ENCODE data around the gene MYL12B.

DNA sequence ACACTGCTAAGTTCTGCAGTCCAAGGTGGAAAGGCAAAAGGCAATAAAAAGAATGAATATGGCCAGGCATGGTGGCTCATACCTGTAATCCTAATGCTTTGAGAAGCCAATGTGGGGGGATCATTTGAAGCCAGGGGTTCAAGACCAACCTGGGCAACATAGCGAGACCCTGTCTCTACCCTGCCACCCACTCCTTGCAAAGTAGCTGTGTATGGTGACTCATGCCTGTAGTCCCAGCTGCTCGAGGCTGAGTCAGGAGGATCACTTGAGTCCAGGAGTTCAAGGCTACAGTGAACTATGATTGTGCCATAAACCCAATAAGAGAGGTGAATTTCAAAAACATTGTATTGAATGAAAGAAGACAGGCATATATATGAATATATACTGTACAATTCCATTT lies 2.4 kb downstream of the MYL12B start:
- TF ChIP-seq POLR2AphosphoS5 (IDR thresholded peaks at IDR 0.05; ENCODE audit: low read depth, low read length) (no peak), CTCF (IDR thresholded peaks at IDR 0.05) (no peak), REST (IDR thresholded peaks at IDR 0.05; ENCODE audit: insufficient read depth in 1 of 2, low read depth in 2 of 2, low read length in 1 of 2) (no peak), TCF7L2 (IDR thresholded peaks at IDR 0.05; ENCODE audit: low read depth, low read length) (no peak), SIN3A (IDR thresholded peaks at IDR 0.05; ENCODE audit: borderline replicate concordance, insufficient read depth, low read depth, low read length) (no peak)

All from Panc1 (cell line).